B cell (primary cell): Measurements from ENCODE around the gene LHPP. TPM values are rescaled to one million over a fixed set of nuclear protein-coding genes. Genes with fewer than 3 reads are reported as not detected.

ENCODE experiments used
- ATAC-seq: fragments of 200-7000 bp; cut with Tn5 transposase; one replicate; pipeline ENCODE4 v1.10.0; 2021; ENCODE audit warnings: low read depth, mild to moderate bottlenecking, moderate number of reproducible peaks, moderate library complexity
- CTCF ChIA-PET: fragments of 350-600 bp; sonication (Branson Sonifier 250); formaldehyde crosslinking; loops from one replicate; lab custom pipeline; 2021; ENCODE audit warnings: antibody characterized with exemption, inconsistent platforms; lab: Charles Lee
- POLR2A ChIA-PET: fragments of 350-600 bp; sonication (Branson Sonifier 250); formaldehyde crosslinking; loops from one replicate; lab custom pipeline; 2021; ENCODE audit warnings: antibody characterized with exemption; lab: Charles Lee
- DNase-seq: peaks from one replicate; pipeline ENCODE4 v3.0.0; 2013
- H2AFZ ChIP-seq: 2 replicates; pipeline ENCODE4 v1.6.1; 2012; ENCODE audit warnings: mild to moderate bottlenecking, low read depth, low read length; ENCODE audit not compliant: insufficient read depth, poor library complexity, severe bottlenecking
- H3K27ac ChIP-seq, 2 donors: 1 replicate in 1 of 2; 2 replicates in 1 of 2; pipeline ENCODE4 v1.5.1; 2012 to 2013; ENCODE audit warnings: low read length in 2 of 2, mild to moderate bottlenecking in 2 of 2, moderate library complexity in 1 of 2
- H3K27me3 ChIP-seq, 4 experiments: fragments of 200-600 bp in 1 of 4; sonication (generic) in 1 of 4; replicated peaks in 1 of 4; 1 replicate in 2 of 4; 2 replicates in 2 of 4; pipeline versions ENCODE4 v1.6.1 to v1.7.0; 2013 to 2016; ENCODE audit warnings: low read length in 3 of 4, mild to moderate bottlenecking in 2 of 4, mixed read lengths in 1 of 4, moderate library complexity in 1 of 4; ENCODE audit not compliant: insufficient read depth in 4 of 4, control insufficient read depth in 3 of 4; ENCODE audit errors: control extremely low read depth in 1 of 4
- H3K36me3 ChIP-seq, 2 experiments: replicated peaks in 1 of 2; 1 replicate in 1 of 2; 2 replicates in 1 of 2; pipeline versions ENCODE4 v1.6.1 to v1.7.1; 2013; ENCODE audit warnings: low read length in 1 of 2; ENCODE audit not compliant: insufficient read depth in 2 of 2, control insufficient read depth in 1 of 2; ENCODE audit errors: control extremely low read depth in 1 of 2, extremely low read depth in 1 of 2
- H3K4me1 ChIP-seq, 2 donors: fragments of 200-600 bp in 1 of 2; sonication (generic) in 1 of 2; 1 replicate in 1 of 2; 2 replicates in 1 of 2; pipeline versions ENCODE4 v1.5.1 to v1.6.1; 2013 to 2017; ENCODE audit warnings: low read length in 2 of 2; ENCODE audit not compliant: control insufficient read depth in 2 of 2, insufficient read depth in 2 of 2
- H3K4me2 ChIP-seq: replicated peaks from 2 replicates; pipeline ENCODE3; 2012; ENCODE audit warnings: mild to moderate bottlenecking, low read depth, low read length; ENCODE audit not compliant: poor library complexity, severe bottlenecking
- H3K4me3 ChIP-seq, 5 experiments: fragments of 200-600 bp in 1 of 5; sonication (generic) in 1 of 5; 1 replicate in 3 of 5; 2 replicates in 2 of 5; pipeline versions ENCODE4 v1.5.1 to v1.7.0; 2011 to 2016; ENCODE audit warnings: low read length in 4 of 5, mild to moderate bottlenecking in 4 of 5, low read depth in 2 of 5, control low read depth in 1 of 5, moderate library complexity in 1 of 5; ENCODE audit not compliant: insufficient read depth in 1 of 5; ENCODE audit errors: control extremely low read depth in 1 of 5, extremely low read depth in 1 of 5
- H3K79me2 ChIP-seq: fragments of 200-600 bp; sonication (generic); one replicate; pipeline ENCODE4 v1.6.0; 2016; ENCODE audit warnings: low read length; ENCODE audit not compliant: control insufficient read depth, insufficient read depth
- H3K9ac ChIP-seq: fragments of 200-600 bp; sonication (generic); 2 replicates; pipeline ENCODE4 v1.6.1; 2017; ENCODE audit warnings: mild to moderate bottlenecking, low read length, moderate library complexity
- H3K9me3 ChIP-seq, 3 donors: one replicate each; pipeline versions ENCODE4 v1.6.1 to v1.7.1; 2013; ENCODE audit warnings: low read length in 2 of 3; ENCODE audit not compliant: control insufficient read depth in 2 of 3, insufficient read depth in 1 of 3; ENCODE audit errors: control extremely low read depth in 1 of 3
- H4K20me1 ChIP-seq: 2 replicates; pipeline ENCODE4 v1.6.0; 2012; ENCODE audit warnings: mild to moderate bottlenecking, low read length; ENCODE audit not compliant: insufficient read depth, control insufficient read depth, poor library complexity, severe bottlenecking
- H3K27ac Mint-ChIP-seq: one replicate; pipeline ENCODE4 v1.8.0; 2021; ENCODE audit warnings: mixed read lengths
- H3K27me3 Mint-ChIP-seq: one replicate; pipeline ENCODE4 v1.8.0; 2021; ENCODE audit warnings: mixed read lengths
- H3K4me1 Mint-ChIP-seq: one replicate; pipeline ENCODE4 v1.8.0; 2021; ENCODE audit warnings: mixed read lengths
- H3K4me3 Mint-ChIP-seq: one replicate; pipeline ENCODE4 v1.8.0; 2021; ENCODE audit warnings: mixed read lengths
- H3K9me3 Mint-ChIP-seq: one replicate; pipeline ENCODE4 v1.8.0; 2022; ENCODE audit warnings: mixed read lengths; ENCODE audit not compliant: insufficient read depth
- CTCF ChIP-seq: fragments of 200-600 bp; IDR thresholded peaks from one replicate; pipeline ENCODE4 v1.8.0; 2022; ENCODE audit warnings: antibody characterized with exemption, mild to moderate bottlenecking
- EZH2 ChIP-seq: IDR thresholded peaks from 2 replicates; pipeline ENCODE4 v1.6.1; 2012; ENCODE audit warnings: borderline replicate concordance, low read depth, mild to moderate bottlenecking, moderate library complexity, low read length; ENCODE audit not compliant: insufficient read depth, poor library complexity, severe bottlenecking
- WGBS: methylation state at CpG from one replicate; pipeline ENCODE4 v1.1.5; 2013; ENCODE audit warnings: missing lambda C conversion rate; ENCODE audit not compliant: insufficient coverage; 5-methylcytosine and 5-hydroxymethylcytosine counted together
- intact Hi-C: fragments of 100-400 bp; cut with micrococcal nuclease; formaldehyde crosslinking; loops from one replicate; pipeline ENCODE4 v1.10.0; 2022
- polyA plus RNA-seq: library from polyadenylated mRNA; depleted of rRNA; stranded (reverse); fragments of >200 nt; gene quantifications from 2 replicates; pipeline ENCODE4 v1.2.3, GENCODE V29; 2012
- total RNA-seq, 2 donors: library from RNA; stranded (reverse); fragments of 120-200 nt in 1 of 2; gene quantifications; 1 replicate in 1 of 2; 2 replicates in 1 of 2; pipeline versions ENCODE4 v1.2.3 to v1.2.4, GENCODE V29; 2013 to 2022

LHPP gene
- total and polyA plus RNA-seq, 2 donors (not counting 1 experiment from before 2014, with no cell fraction given): 60.2 to 83.5 TPM

- CTCF ChIA-PET: interaction anchor here (1.0 kb wide), 1 partner anchor 514 kb away, joined by 3 read pairs; no protein-coding TSS in a partner anchor
- H3K27me3 Mint-ChIP-seq: no peaks in the 10 kb centered on the region
- ATAC-seq (no peak), DNase-seq (no peak)
- no peak overlapping the region for H3K4me2 ChIP-seq
- no peaks in the 10 kb centered on the region for H3K4me1 ChIP-seq
- H3K9ac ChIP-seq: no peak overlapping the region
- H2AFZ ChIP-seq: no peak overlapping the region
- TF ChIP-seq EZH2: no peak
- H3K79me2 ChIP-seq: no peaks in the 10 kb centered on the region
- no peak overlapping the region for H3K4me3 Mint-ChIP-seq
- no peaks in the 10 kb centered on the region for H3K36me3 ChIP-seq
- no peaks in the 10 kb centered on the region for H3K9me3 ChIP-seq
- no peaks in the 10 kb centered on the region for H3K27me3 ChIP-seq
- H3K27ac Mint-ChIP-seq: no peak overlapping the region
- no peaks in the 10 kb centered on the region for H3K9me3 Mint-ChIP-seq
- no peaks in the 10 kb centered on the region for H3K4me1 Mint-ChIP-seq
- H3K4me3 ChIP-seq: no peak overlapping the region
- WGBS: 80% methylated on average over 1 of the region's 5 CpGs
- intact Hi-C loops: no loop called here
- no peak overlapping the region for H3K27ac ChIP-seq
- POLR2A ChIA-PET: interaction anchor here (0.6 kb wide), 1 partner anchor 232 kb away, joined by 3 read pairs; no protein-coding TSS in a partner anchor
- no peaks in the 10 kb centered on the region for H4K20me1 ChIP-seq
These were observed 47.4 kb downstream of the LHPP start for GRCh38 chr10:124508907-124509454.

DNA sequence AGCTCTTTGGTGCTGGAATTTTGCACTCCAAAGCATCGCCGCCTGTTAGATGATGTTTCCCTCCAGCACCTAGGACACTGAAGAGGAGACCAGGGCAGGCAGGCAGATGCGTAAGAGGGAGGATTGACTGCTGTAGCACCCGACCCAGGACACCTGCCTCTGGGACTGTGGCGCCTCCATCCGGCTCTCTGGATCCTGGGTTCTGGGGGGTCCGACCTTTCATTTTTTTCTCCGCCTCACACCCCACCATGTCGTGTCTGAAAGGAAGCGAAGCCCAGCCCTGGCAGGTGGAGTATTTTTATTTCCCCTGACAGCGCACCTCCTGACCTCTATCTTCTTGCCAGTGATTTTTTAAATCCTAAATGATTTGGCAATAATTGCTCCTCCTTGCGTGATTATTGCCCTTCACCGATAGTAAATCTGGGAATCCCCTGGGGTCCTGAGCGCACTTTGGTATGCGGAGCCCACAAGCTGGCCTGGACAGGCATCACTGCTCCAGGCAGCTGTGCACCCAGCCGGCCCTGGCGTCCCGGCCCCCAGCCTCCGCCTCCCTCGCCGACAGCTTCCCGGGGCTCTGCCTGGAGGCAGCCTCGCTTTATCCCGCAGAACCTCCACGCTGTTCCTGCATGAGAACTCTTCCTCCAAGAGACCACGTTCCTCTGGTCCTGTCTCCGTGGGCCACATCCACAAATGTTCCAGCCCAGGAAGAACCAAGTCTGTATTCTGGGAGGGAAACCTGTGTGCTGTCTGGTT lies 48.4 kb downstream of the LHPP start:
- POLR2A ChIA-PET: no interaction called here
- CTCF ChIA-PET: interaction anchor here (0.9 kb wide), 1 partner anchor 49 kb away, joined by 3 read pairs; the partner anchor contains the start of gene LHPP
- H3K4me2 ChIP-seq: no peak overlapping the region

More for the DNA sequence above, 48.4 kb downstream of the LHPP start:
- intact Hi-C loops: no loop called here
- Mint-ChIP-seq H3K9me3 (no peaks in the 10 kb centered on the region), H3K4me1 (no peaks in the 10 kb centered on the region), H3K27ac (no peak overlapping the region), H3K27me3 (no peaks in the 10 kb centered on the region), H3K4me3 (no peak overlapping the region)
- Histone ChIP-seq H2AFZ (no peak overlapping the region), H3K4me1 (no peaks in the 10 kb centered on the region), H3K79me2 (no peaks in the 10 kb centered on the region), H3K27ac (no peak overlapping the region), H3K4me3 (no peak overlapping the region), H4K20me1 (no peaks in the 10 kb centered on the region), H3K36me3 (no peaks in the 10 kb centered on the region), H3K27me3 (no peaks in the 10 kb centered on the region), H3K9me3 (no peaks in the 10 kb centered on the region), H3K9ac (no peak overlapping the region)
- no peak for TF ChIP-seq CTCF
- TF ChIP-seq EZH2: no peak
- ATAC-seq: no peak
- no peak for DNase-seq
- WGBS: 96% methylated on average over 24 of the region's 27 CpGs
